CD4-positive, alpha-beta T cell treated with Interleukin-1 beta for 1 hour (primary cell): ENCODE data around the gene C4orf51.

Source experiments
- DNase-seq, 2 donors: peaks; one replicate each; pipeline ENCODE4 v3.0.0-alpha.2; 2020 to 2022

C4orf51 gene

DNA sequence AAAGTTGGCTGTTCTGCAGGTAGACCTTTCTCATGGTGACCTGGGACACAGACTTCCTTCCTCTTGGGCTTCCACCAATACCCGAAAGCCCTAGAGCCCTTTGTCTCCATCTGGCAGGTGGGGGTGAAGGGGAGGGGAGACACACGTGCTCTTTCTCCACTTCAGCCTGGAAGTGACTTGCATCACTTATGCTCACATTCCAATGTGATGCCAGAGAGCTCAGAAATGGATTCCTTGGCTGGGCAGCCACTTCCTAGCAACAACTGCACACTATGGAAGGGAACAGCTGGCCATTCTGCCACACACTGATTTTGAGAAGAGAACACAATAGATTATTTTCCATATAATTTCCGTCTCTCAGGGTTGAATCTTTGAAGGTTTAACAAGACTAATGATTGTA, 36.3 kb downstream of the C4orf51 start:
- no peak for DNase-seq

DNA sequence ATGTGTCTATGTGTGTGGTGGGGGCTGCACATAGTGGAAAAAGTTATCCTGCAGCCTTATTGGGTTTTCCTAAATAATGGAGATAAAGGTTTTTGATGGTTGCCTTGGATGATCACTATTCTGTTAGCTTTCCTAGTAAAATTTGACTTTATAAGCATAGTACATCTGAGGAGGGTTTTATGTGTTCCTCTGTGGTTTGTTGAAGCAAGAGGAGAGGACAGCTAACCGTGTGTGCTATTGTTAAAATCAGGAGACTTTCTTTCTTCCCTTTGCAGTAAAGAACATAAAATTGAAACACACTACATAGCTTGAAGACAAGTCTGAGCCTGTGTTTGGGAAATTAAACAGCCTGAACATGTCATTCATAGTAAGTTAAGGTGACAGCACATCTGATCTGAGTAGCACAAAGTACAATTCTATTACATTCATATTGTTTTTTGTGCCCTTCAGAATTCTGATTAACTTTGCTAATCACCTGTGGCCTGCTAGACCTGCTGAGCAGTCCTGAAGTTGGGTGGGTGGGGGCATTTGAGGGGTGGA, 36.8 kb downstream of the C4orf51 start:
- DNase-seq: no peak

DNA sequence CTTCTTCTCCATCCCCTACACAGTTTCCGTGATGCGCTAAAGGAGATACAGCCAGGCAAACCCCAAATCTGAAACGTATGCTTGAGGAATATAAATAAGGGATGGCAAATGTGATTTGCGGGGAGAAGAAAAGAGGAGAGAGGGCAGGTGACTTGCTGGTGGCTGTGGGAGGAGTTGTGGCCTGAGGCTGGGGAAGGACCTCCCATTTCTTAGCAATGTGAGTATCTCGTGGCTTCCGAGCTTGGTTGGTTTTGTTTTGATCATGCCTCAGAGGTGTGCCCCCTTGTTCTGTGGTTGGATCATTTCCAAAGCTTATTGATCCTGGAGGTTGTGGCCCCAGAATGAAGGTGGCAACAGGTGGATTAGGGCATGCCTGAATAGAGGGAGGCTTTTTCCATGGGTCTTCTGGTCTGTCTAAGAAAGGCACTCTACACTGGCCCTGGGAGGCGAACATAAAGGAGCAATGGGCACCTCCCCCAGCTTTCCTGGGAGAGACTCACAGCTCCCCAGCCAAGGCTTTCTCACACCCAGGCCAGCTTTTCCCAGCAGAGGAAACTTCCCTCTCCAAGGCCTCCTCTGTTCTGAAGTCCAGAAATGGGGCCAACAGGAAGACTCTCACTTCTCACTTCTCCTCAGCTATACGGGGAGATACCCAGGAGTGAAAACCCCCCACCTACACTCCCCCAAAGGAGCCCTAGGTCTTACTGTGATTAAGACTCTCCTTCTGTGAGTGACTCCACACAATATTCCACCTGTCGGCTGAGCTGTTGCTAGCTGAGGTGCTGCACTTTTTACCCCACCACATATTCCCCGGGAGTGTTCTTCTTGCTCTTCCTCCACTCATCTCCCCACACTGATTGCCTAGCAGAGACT, 40.0 kb downstream of the C4orf51 start:
- no peak for DNase-seq

DNA sequence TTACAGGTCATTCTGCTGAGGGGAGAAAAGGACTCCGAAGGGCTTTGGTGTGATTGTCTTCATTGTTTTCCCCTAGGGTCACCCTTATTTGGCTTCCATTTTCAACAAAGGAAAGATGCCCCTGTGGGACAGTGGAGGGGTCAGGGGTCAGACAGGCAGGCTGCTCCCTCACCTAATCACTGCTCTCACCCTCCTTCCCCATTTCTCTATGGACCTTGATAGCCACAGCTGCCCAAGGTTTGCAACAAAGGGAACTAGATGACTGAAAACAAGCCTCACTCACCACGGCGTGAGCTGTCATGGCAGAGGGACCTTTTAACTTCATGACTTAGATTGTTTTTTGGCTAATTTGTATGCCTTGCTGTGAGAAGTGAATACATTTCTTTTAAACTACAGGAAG, 40.7 kb downstream of the C4orf51 start:
- DNase-seq: no peak

DNA sequence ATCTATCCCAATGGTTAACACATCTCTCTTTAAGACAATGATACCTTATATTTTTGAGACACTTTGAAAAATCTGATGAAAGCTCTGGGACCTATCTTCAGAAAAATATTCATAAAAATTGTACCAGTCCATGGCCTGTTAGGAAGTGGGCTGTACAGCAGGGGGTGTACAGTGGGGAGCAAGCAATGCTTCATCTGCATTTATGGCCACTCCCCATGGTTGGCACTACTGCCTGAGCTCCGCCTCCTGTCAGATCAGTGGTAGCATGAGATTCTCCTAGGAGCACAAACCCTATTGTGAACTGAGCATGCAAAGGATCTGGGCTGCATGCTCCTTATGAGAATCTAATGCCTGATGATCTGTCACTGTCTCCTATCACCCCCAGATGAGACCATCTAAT, 42.6 kb downstream of the C4orf51 start:
- DNase-seq: no peak

DNA sequence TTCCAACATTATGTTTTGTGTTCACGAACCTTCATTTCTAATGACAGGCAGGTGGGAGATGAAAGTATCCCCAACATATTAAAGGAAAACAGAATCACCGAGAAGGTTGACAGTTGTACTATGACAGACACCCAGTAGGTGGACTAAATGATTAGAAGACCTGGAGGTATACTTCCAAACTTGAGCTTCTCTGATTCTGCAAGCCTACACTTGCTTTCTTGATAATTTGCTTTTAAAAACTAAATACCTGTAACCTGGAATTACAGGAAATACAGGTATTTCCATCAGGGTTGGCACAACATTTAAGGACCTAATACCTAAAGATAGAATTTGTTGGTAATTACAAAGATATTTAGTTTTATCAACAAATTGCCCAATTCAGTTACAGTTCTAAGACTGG, 43.4 kb downstream of the C4orf51 start:
- DNase-seq: no peak

DNA sequence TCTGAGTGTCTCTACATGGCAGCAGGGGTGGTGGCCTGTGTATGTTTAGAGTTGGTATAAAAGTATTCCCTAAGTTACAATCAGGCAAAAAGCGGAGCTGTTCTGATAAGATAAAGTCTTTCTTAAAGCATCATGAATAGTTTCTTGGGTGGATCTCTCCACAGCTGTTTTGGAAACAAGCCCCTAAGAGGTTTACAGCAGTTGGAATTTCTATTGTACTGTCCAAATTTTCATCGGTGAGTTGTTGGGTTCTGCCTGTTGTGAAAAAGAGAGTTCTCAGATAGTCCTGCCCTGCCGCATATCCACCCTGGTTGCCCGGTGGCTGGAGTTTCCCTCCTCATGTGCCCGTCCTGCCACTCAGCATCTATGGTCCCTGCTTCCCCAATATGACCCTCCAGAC, 50.1 kb downstream of the C4orf51 start:
- no peak for DNase-seq

DNA sequence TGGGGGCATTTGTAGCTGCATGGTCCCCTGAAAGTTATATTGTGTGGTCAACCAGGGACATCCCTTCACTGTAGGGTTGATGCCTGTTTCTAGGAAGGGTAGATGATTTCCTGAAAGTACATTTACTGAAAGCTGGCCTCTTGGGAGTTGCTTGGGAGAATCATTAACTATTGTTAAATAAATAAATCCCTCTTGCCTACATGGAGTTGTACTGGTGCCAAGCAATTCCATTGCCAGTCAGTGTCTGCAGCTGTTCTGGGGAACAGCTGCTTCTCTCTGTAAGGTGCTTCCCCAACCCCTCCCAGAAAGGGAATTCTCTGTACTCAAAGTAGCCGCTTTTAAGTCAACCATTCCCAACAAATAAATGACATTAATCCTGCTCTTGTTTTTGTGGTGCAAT, 51.1 kb downstream of the C4orf51 start:
- no peak for DNase-seq

DNA sequence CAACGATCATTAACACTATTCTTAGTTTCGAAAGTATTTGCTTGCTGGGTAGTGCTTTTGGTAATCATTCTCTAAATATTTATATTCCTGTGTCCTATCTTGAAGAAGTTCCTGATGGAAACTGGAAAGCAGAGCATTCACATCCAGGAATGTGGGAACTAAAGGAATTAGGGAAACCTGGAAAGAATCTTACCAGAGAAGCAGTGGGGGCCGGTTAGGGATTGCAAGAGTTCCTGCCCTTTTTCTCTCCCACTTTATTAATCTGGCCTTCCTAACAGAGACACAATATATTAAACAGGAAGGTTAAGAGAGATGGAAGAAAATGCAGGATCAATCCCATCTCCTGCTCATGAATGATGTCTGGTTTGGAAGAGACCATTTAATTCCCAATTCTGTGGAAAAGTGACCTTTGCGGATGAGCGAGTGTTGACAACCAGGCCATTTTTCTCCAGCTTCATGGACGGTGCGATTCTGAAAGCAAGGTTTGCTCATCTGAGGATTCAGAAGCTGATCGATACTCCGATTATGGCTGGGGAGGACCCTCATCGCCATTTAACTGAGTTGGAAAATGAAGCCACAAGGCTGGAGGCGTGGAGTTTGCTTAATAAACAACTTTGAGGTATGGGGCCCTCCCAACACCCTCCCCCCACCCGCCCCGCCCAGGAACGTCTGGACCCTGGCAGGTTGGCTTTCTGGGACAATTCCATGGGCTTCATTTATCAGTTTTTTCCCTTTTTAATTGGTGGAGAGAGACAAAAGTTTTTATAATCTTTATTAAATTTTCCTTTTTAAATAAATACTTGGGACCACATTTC, 52.3 kb downstream of the C4orf51 start:
- no peak for DNase-seq

DNA sequence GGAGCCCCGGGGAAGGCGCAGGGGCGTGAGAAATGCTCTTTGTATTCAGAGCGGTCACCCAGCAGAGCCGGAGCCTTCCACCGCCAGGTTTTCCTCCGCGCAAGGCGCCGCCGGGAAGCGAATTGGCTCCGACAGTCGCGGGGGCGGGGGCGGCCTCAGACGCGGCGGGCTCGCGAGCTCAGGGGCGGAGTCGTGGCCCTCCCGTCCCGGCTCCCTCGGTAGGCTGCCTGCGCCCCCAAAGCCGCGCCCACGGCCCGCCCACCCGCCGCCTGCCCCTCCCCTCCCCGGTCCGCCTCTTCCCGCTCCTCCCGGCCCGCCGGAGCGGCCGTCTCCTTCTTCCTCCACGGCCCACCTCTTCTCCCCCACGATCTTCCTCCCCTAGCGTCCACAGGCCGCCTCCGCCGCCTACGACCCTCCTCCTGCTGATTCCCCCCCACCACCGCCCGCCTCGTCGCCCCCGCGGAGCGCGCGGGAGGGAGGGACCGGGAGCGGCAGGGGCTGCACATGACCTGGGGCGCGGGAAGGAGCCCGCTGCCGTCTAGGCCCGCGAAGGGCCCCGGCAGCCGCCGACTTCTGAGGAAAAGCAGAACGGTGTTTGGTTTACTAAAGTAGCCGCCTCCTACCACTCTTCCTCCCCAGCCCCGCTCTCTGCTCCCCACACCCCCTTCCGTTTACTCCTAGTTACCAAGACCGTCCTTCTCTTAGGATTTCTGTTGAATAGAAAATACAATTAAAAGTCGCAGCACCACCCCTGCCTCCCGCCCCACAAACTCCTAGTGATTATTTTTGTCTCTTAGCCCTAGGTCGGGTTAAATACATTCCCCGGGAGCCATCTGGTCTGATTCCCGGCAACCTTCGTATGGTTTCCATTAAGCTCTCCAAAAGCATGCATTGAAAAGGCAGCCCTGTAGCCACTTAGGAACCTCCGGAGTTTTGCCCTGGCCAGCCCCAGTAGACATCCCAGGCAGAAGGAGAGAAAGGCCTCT, 53.2 kb downstream of the C4orf51 start:
- DNase-seq: peak; percentile 76 to 84

DNA sequence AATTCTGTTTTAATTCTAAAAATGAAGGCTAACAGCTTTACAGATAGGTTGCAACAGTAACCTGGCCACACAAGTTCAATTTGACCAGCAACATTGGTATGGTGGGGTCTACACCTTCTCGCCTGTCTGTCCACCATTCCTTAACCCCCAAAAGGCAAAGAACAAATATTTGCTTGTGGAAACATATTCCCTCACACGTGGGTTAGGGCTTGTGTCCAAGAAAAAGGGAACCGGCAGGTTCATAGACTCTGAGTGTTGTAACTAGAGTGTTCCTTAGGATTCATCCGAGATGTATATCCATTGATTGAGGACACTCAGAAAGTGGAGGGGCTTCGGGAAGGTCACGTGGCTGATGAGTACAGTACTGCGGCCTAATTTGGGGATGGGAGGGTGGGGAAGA, 54.1 kb downstream of the C4orf51 start:
- DNase-seq: no peak

DNA sequence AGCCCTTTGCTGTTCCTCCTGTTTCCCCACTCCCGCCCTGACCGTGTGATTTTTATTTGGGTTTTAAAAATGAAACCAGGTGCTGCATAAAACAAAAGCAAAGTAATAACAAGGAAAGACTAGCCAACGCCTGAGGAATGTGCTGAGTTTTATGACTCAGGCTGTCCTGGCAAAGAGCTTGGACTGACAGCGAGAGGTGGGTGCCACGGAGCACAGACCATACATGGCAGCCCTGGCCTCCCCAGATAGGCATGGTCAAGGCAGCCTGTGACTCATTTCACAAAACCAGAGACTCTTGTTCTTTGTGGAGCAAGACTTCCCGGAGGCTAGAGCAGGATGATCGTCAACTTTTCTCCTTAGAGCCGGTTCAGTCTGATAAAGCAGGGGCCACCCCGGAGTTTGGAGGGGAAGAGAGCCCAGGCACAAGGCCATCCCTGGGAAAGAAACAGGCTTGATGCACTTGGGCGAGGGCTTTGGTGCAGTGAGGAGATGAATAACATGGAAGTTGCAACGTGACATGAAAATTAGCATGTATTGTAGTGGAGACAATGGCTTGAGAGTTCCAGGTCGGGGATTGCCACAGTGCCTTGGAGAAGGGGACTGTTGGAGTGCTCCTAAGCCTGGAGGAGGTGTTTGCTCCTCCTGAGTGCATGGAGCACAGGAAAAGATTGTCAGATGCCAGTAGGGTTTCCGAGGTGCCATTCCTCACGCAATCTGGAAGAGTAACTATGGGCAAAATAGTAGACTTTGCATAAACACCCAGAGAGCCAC, 54.8 kb downstream of the C4orf51 start:
- DNase-seq: no peak

DNA sequence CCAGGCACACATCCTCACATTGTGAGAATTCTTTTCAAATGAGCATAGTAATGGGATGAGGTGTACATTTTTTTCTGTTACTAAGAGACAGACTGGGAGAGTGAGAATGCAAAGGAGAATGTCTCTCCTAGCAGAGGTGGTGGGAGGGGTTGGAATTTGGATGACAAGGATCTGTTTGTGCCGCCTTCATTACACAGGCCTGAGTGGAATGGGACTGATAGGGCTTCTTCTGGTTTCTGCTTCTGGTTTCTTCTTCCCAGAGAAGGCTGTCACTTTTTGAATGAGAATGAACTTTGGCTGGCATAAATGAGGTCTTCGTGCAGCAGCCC, 55.4 kb downstream of the C4orf51 start:
- DNase-seq: no peak

DNA sequence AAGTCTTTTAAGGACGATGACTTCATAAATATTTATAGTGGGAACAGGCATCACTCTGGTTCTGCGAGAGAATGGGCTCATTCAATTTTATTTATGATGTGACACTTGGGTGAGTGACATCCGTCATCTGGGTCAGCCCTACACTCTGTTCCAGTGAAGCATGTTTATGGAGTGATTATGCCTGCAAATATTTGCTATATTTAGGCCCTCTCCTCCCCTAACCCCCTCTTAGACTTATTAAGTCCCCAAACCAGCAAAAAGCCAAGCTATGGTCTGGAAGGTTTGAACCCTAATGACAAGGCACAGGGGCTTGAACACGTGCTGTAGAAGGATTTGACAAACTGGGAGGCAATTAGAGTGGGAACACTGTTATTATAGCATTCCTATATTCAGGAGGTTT, 55.9 kb downstream of the C4orf51 start:
- DNase-seq: no peak

DNA sequence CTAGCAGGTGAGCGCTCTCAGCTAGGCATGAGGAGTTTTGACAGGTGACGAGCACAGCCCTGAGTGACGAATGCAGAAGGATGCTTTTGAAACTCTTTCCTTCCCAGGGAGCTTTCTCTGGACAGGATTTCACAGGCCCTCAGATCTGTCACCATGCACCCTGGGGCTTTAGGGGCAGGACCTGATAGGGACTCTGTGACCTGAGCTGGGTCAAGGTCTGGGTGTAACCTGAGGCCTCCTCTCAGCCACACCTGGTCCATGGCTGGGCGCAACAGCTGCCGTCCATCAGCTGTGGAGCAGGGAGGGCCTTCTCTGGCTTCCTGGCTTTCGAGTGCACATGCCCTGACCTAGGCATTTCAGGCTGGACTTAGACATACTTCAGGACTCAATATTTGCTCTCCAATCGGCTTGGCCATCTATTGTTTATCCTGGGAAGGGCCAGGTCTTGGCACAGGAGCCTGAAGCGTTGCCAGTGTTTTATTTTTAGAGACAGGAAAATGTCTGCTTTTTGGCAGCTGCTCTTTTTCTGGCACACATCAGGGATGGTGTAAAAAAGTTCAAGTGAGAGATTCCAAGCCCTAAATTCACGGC, 56.4 kb downstream of the C4orf51 start:
- DNase-seq: no peak

DNA sequence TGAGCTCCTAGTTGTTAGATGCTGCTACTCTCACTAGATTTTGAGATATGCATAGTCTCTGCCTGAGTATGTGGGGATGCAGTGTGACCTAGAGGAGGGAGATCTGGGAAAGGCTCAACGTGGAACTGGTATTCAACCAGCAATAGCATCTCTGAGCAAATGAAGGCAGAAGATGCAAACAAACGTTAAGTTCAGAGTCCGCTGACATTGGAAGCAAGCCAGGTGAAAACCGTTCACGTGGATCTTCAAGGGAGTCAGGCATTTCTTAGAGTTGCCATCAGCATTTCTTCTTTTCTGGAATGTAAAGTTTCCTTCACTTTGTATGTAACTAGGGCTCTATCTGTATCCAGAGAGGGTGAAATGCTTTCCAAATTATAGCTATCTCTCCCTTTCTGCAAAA, 59.9 kb downstream of the C4orf51 start:
- no peak for DNase-seq

DNA sequence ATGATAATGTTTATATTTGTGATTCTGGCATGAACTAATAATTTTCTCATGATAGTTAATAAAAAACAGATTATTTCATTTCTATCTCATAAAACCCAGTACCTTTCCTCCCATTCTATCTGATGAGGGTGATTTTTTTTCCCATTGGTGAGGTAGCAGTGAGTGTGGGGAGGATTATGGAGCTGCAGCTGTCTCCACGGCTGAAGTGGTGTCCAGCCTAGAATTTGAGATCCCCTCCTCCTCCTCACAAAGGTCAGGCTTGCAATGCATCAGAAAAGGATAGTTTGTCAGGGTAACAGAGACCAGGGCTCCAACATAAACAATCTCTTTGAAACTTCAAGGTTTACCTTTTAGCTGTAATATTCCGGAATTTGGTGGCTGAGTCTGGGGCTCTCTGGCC, 60.9 kb downstream of the C4orf51 start:
- DNase-seq: no peak

DNA sequence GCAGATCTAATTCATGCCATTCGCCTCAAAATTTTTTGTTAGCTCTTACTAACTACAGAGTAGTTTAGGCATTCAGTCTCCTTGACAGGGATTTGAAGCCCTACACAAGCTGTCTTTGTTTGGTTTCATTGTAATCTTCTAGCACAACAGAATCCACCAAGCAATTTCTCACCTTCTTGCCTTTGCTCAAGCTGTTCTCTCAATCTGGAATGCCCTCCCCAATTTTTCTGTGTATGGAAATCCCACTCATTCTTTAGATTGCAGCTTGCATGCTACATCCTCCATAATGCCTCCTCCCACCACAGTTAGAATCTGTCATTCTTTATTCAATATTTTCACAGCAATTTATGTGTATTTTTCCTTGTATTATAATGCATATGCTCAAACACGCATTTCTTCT, 63.7 kb downstream of the C4orf51 start:
- no peak for DNase-seq

DNA sequence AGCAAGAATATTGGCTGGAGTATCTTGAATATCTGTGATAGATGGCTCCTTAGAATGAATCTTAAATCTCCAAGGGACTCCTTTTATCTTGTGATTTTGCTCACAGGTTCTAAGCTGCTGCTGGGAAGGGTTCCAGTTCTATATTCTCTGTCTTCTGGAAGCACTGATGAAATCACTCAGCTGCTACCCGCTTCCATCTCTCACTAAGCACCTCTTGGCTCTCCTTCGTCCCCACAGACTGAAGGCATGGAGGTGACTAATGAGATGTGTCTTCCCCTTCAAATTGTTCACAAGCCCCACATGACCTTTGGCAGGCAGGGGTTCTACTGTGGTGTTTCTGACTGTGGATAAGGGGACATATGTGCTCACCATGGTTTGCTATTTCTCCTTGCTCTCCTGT, 75.9 kb downstream of the C4orf51 start:
- no peak for DNase-seq

DNA sequence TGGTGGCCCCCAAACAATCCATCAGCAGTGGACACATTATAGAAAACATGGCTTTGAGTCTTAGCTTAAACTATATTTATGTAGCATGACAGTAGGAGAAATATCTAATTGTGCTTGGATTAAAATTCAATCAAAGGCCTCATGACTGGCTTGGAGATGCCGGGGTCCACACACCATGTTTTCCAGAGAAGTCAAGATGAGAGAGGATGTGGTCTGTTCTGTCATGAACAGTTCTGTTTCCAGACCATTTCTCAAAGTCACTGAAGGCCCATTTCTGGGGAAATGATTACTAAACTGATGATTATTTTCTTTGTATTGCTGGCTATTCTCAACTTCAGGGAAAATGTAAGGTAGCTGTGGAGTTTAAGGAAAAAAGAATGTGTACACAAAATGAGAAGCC, 76.3 kb downstream of the C4orf51 start:
- DNase-seq: no peak

DNA sequence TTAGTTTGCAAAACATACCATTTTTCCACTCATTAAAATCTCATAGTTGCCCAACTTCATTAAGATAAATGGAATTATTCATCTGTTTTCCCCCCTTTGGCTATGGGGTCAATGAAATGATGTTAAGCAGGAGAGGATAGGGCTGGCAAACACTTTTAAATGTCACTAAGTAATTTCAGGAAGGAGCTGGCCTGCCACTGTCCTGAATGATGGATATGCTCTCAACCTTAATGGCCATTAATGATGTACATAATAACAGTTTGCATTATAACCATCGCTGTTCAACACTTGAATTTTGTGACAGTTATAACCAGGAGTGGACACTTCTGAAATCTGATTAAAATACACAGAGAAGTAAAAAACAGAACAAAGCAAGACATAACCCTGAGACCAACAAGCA, 77.2 kb downstream of the C4orf51 start:
- no peak for DNase-seq

DNA sequence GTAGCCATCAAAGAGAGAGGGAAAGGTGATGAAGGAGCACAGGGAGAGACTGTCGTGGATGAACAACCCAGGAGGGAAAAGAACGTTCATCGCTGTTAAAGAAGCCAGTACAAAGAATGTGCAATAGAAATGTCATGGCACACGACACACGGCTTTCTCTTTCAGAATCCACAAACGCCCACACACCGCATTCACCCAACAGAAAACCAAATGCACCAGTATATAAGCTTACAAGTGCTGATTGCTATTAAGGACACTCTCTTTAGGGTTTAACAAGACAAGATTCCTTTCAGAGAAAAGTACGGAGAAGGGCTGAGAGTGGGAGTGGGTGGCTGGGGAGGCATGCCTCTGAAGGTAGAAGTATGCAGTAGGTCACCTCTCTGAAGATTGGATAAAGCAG, 80.2 kb downstream of the C4orf51 start:
- DNase-seq: no peak
